ENCODE measurements around the gene GNPNAT1. TPM values are rescaled to one million over a fixed set of nuclear protein-coding genes. Genes with fewer than 3 reads are reported as not detected.

GNPNAT1 gene
- total and polyA plus RNA-seq, 12 donors, result 2.1 to 12.7 (median 5.3) TPM

- intact Hi-C loops (cut with DNase I), result no loop called here
- Histone ChIP-seq H3K9me3 (peaks cover 0 to 3% (median 0%) of the 10 kb centered on the region in 11 donors), H3K4me1 (no peaks in the 10 kb centered on the region), H3K36me3 (no peaks in the 10 kb centered on the region), H3K4me3 (no peak overlapping the region), H3K27ac (no peak overlapping the region), H3K27me3 (no peaks in the 10 kb centered on the region)
- no peak for TF ChIP-seq CTCF (IDR thresholded peaks at IDR 0.05)
- WGBS, 2 donors, result 54 to 96% methylated on average over 1 of the region's 1 CpG
- DNase-seq, result no peak
- ATAC-seq, result no peak
Observed at GRCh38 chr14:52808101-52808500, 16.7 kb upstream of the GNPNAT1 start.

GRCh38 chr14:52806115-52806514 lies 14.7 kb upstream of the GNPNAT1 start:
- no peak for TF ChIP-seq CTCF (IDR thresholded peaks at IDR 0.05)
- H3K4me1 ChIP-seq, result peaks cover 0 to 7% (median 0%) of the 10 kb centered on the region in 9 donors
- WGBS, 2 donors, result 82 to 88% methylated on average over 4 of the region's 4 CpGs
- intact Hi-C loops (cut with DNase I), result no loop called here
- no peak overlapping the region for H3K27ac ChIP-seq
- no peaks in the 10 kb centered on the region for H3K27me3 ChIP-seq
- ATAC-seq (no peak), DNase-seq (no peak)
- H3K36me3 ChIP-seq, result no peaks in the 10 kb centered on the region
- no peaks in the 10 kb centered on the region for H3K9me3 ChIP-seq
- H3K4me3 ChIP-seq, result no peak overlapping the region

GRCh38 chr14:52802597-52802996 lies 11.2 kb upstream of the GNPNAT1 start:
- no peak for TF ChIP-seq CTCF (IDR thresholded peaks at IDR 0.05)
- H3K27me3 ChIP-seq, result no peaks in the 10 kb centered on the region
- no peak overlapping the region for H3K4me3 ChIP-seq
- 89 to 91% methylated on average over 3 of the region's 3 CpGs for WGBS, 2 donors
- intact Hi-C loops (cut with DNase I), result no loop called here
- H3K27ac ChIP-seq, result peak overlapping the region in 2 of 10 donors; percentile 26 to 54
- ATAC-seq (peak in 1 of 8 donors; percentile 44), DNase-seq (no peak)
- peaks cover 0 to 8% (median 0%) of the 10 kb centered on the region in 9 donors for H3K4me1 ChIP-seq
- H3K9me3 ChIP-seq, result no peaks in the 10 kb centered on the region
- H3K36me3 ChIP-seq, result no peaks in the 10 kb centered on the region

- H3K4me1 ChIP-seq, result peaks cover 0 to 8% (median 0%) of the 10 kb centered on the region in 9 donors
- peak in 5 of 8 donors; percentile 49 to 93 (median 69) for ATAC-seq
- H3K9me3 ChIP-seq, result no peaks in the 10 kb centered on the region
- H3K36me3 ChIP-seq, result no peaks in the 10 kb centered on the region
- no peak overlapping the region for H3K4me3 ChIP-seq
- WGBS, 2 donors, result 63 to 68% methylated on average over 5 of the region's 5 CpGs
- DNase-seq, result no peak
- intact Hi-C loops (cut with DNase I), result no loop called here
- H3K27me3 ChIP-seq, result no peaks in the 10 kb centered on the region
- TF ChIP-seq CTCF (IDR thresholded peaks at IDR 0.05), result no peak
- H3K27ac ChIP-seq, result peak overlapping the region in 3 of 10 donors; percentile 26 to 54 (median 34)
Observed at GRCh38 chr14:52801014-52801712, 9.8 kb upstream of the GNPNAT1 start.
